Hypothalamus (tissue), 51 donors: Measurements from ENCODE around the gene GAPDHS.

ENCODE experiments used
- DNase-seq, 51 donors: peaks; one replicate each; lab custom pipeline; 2025; lab: John Stamatoyannopoulos, UW

Gene GAPDHS

GRCh38 chr19:35533201-35533821, at the start of gene GAPDHS:
Gene GAPDHS, plus strand, starts transcription at chr19:35533456. Its CDS starts 72 bp downstream, at chr19:35533528.
- DNase-seq = no peak

- no peak for DNase-seq
Observed at GRCh38 chr19:35484252-35485036, 48.8 kb upstream of the GAPDHS start.

- no peak for DNase-seq
Observed at GRCh38 chr19:35486268-35486708, 47.0 kb upstream of the GAPDHS start.

GRCh38 chr19:35487656-35488182, 45.5 kb upstream of the GAPDHS start:
- DNase-seq = no peak

- DNase-seq = no peak
Observed at GRCh38 chr19:35488677-35489076, 44.6 kb upstream of the GAPDHS start.

- no peak for DNase-seq
Observed at GRCh38 chr19:35490364-35490763, 42.9 kb upstream of the GAPDHS start, which contains the start of gene KRTDAP. Gene KRTDAP, minus strand, starts transcription at chr19:35490464. Its CDS starts 22 bp downstream, at chr19:35490442.

- no peak for DNase-seq
Observed at GRCh38 chr19:35491836-35492360, 41.4 kb upstream of the GAPDHS start.

- DNase-seq = no peak
Observed at GRCh38 chr19:35493971-35494370, 39.3 kb upstream of the GAPDHS start.

- peak in 48 of 51 donors; percentile 1 to 70 (median 29) for DNase-seq
Observed at GRCh38 chr19:35495107-35496064, 37.9 kb upstream of the GAPDHS start.

GRCh38 chr19:35497406-35497805, 35.9 kb upstream of the GAPDHS start:
- no peak for DNase-seq

GRCh38 chr19:35498220-35498619, 35.0 kb upstream of the GAPDHS start:
- DNase-seq = no peak

- no peak for DNase-seq
Observed at GRCh38 chr19:35498984-35499527, 34.2 kb upstream of the GAPDHS start.

GRCh38 chr19:35500611-35501010, 32.6 kb upstream of the GAPDHS start:
- no peak for DNase-seq

- peak in 2 of 51 donors; percentile 5 to 17 for DNase-seq
Observed at GRCh38 chr19:35501684-35502083, 31.6 kb upstream of the GAPDHS start.

- DNase-seq = no peak
Observed at GRCh38 chr19:35502751-35503150, 30.5 kb upstream of the GAPDHS start.

- no peak for DNase-seq
Observed at GRCh38 chr19:35506011-35506410, 27.2 kb upstream of the GAPDHS start.

- DNase-seq = no peak
Observed at GRCh38 chr19:35507561-35507960, 25.7 kb upstream of the GAPDHS start.

- no peak for DNase-seq
Observed at GRCh38 chr19:35508129-35508528, 25.1 kb upstream of the GAPDHS start.

- DNase-seq = peak in 5 of 51 donors; percentile 3 to 21 (median 9)
Observed at GRCh38 chr19:35509018-35509652, 24.1 kb upstream of the GAPDHS start.
